SK-N-MC (cell line): Measurements from ENCODE around the gene ATP6V1D.

Source experiments
- EZH2 ChIP-seq: fragments of 200-600 bp; sonication (generic); IDR thresholded peaks from one replicate; pipeline ENCODE4 v1.6.1; 2017; ENCODE audit warnings: antibody characterized with exemption
- POLR2AphosphoS5 ChIP-seq: IDR thresholded peaks from 2 replicates; pipeline ENCODE4 v1.6.1; 2012; ENCODE audit warnings: mild to moderate bottlenecking, low read depth, low read length, borderline replicate concordance

GRCh38 chr14:67370830-67371229, 11.2 kb upstream of the ATP6V1D start:
- TF ChIP-seq POLR2AphosphoS5 (no peak), EZH2 (no peak)
